GM21423 (cell line): ENCODE results near the gene FADS2.

ENCODE experiments used
- ATAC-seq: cut with Tn5 transposase; IDR thresholded peaks from one replicate; pipeline ENCODE4 v1.9.1; 2021; ENCODE audit warnings: mild to moderate bottlenecking, moderate library complexity; ENCODE audit not compliant: unreplicated experiment

The FADS2 gene

GRCh38 chr11:61827571-61828378 lies at the start of gene FADS2:
FADS2 (plus strand) TSS chr11:61828300; CDS start chr11:61828391, 91 bp downstream.
- ATAC-seq, result peak; percentile 74

GRCh38 chr11:61778357-61778886 lies 49.7 kb upstream of the FADS2 start:
- no peak for ATAC-seq

- ATAC-seq, result no peak
Measured at GRCh38 chr11:61778920-61779650, 49.0 kb upstream of the FADS2 start.

GRCh38 chr11:61779666-61780525 lies 48.2 kb upstream of the FADS2 start:
- no peak for ATAC-seq

GRCh38 chr11:61780581-61781162 lies 47.4 kb upstream of the FADS2 start:
- ATAC-seq, result no peak

GRCh38 chr11:61781585-61781984 lies 46.5 kb upstream of the FADS2 start:
- ATAC-seq, result no peak

GRCh38 chr11:61782299-61782698 lies 45.8 kb upstream of the FADS2 start:
- no peak for ATAC-seq

GRCh38 chr11:61782841-61783240 lies 45.3 kb upstream of the FADS2 start:
- ATAC-seq, result no peak

- ATAC-seq, result no peak
Measured at GRCh38 chr11:61783717-61784505, 44.2 kb upstream of the FADS2 start.

- no peak for ATAC-seq
Measured at GRCh38 chr11:61784506-61784805, 43.6 kb upstream of the FADS2 start.

- peak; percentile 42 for ATAC-seq
Measured at GRCh38 chr11:61785837-61786402, 42.2 kb upstream of the FADS2 start.

- no peak for ATAC-seq
Measured at GRCh38 chr11:61787928-61788491, 40.1 kb upstream of the FADS2 start.

GRCh38 chr11:61791737-61792309 lies 36.3 kb upstream of the FADS2 start:
- ATAC-seq, result peak; percentile 18

- peak; percentile 87 for ATAC-seq
Measured at GRCh38 chr11:61792310-61793082, 35.6 kb upstream of the FADS2 start, which contains the start of the genes FEN1 and TMEM258. FEN1 (plus strand) TSS chr11:61792911; CDS start chr11:61795362, 2,451 bp downstream. TMEM258 (minus strand) TSS chr11:61792599; CDS start chr11:61792558, 41 bp downstream.

- no peak for ATAC-seq
Measured at GRCh38 chr11:61793083-61793828, 34.8 kb upstream of the FADS2 start.

GRCh38 chr11:61793829-61794204 lies 34.3 kb upstream of the FADS2 start:
- ATAC-seq, result no peak

- no peak for ATAC-seq
Measured at GRCh38 chr11:61794579-61794978, 33.5 kb upstream of the FADS2 start.
